Measurements from ENCODE around the gene PJVK.

DNA sequence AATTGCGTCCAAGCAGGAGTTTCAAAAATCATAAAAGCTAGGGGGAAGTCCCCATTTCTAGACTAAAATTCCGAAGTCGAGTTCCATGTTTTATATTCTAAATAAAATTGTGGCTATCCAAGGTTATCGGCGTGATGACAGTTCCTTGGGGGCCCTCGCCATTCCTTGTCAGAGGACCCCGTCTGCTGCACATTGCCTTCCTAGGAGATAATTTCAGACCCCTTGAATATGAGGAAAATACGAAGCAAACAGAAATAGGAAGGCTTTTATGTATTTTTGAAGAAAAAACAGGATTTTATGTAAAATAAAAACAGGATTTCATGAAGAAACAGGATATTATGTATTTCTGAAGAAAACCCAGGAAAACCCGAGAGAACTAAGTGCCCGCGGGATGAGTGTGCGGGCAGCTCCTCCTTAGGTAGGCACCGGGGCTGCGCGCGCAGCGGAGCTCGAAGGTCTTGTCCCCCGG lies 28.6 kb downstream of the PJVK start:
- TF ChIP-seq, protein P1, sequence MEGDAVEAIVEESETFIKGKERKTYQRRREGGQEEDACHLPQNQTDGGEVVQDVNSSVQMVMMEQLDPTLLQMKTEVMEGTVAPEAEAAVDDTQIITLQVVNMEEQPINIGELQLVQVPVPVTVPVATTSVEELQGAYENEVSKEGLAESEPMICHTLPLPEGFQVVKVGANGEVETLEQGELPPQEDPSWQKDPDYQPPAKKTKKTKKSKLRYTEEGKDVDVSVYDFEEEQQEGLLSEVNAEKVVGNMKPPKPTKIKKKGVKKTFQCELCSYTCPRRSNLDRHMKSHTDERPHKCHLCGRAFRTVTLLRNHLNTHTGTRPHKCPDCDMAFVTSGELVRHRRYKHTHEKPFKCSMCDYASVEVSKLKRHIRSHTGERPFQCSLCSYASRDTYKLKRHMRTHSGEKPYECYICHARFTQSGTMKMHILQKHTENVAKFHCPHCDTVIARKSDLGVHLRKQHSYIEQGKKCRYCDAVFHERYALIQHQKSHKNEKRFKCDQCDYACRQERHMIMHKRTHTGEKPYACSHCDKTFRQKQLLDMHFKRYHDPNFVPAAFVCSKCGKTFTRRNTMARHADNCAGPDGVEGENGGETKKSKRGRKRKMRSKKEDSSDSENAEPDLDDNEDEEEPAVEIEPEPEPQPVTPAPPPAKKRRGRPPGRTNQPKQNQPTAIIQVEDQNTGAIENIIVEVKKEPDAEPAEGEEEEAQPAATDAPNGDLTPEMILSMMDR (IDR thresholded peaks at IDR 0.05): no peak
- TF ChIP-seq POLR2A (IDR thresholded peaks at IDR 0.05): no peak
